Measurements from ENCODE around the gene RRP9.

Gene RRP9

DNA sequence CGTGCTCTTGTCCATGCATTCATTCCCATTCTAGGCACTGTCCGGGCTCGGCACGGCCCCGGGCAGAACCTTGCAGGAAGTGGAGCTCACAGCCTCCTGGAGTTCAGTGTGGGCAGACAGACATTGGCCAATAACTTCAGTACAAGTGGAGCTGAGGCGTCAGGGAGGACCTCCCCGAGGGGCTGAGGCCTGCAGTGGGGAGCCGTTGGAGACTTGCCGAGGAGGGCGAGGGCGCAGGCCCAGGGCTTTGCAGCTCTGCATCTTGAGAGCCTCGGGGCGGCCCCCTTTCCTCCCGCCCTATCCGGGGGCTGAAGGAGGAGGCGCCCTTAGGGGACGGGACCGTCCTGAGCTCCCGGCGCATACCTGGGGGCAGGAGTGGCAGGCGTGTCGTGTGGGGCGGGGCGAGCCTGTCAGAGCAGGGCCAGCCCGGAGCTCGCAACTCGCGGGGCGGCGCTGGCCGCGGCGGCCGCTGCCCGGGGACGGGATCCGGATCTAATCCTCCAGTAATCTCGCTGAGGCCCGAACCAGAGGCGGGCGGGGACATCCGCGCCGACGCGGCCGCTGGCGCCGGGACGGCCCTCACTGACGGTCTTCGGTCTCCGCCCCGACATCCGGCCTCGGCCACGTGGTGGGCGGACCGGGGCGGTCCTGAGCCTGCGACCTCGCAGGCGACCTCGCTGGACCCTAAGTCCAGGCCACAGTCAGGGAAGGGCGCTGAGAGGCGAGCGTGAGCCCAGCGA, 41.3 kb upstream of the RRP9 start, which contains the start of gene ACY1:
Gene ACY1 (plus strand): TSS at position 698 of the 740 bp plus-strand sequence. CDS start 530 bp downstream, outside the sequence.
- ATAC-seq, result peak; percentile 89
- TF ChIP-seq ZNF70 (CRISPR knock-in tag; IDR thresholded peaks at IDR 0.05) (no peak), ZFP3 (CRISPR knock-in tag; IDR thresholded peaks at IDR 0.05) (0 out of 2 replicates have a peak, but pooled peaks have one; percentile 29), TCF4 (CRISPR knock-in tag; IDR thresholded peaks at IDR 0.05; ENCODE audit: borderline replicate concordance) (no peak), ISL1 (CRISPR knock-in tag; IDR thresholded peaks at IDR 0.05) (no peak)

DNA sequence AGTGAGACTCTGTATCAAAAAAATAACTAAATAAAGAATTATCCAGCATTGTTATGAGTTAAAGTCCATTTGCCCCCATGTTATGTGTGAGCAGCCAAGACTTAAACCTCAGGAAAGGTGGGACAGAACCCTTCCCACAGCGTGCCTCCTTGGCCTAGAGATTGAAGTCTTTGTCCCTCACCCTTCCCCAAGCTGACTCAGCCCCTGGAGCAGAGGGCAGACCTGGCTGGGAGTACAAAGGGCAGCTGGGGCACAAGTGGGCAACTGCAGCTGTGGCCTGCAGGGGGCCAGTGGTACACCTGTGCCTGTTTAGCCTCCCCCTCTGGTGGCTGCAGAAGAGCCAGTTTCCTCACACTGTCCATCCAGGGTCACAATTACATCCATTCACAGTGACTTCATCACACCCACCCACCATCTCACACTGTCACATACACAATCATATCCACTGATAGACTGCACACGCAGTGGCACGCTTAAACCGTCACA, 40.7 kb upstream of the RRP9 start:
- ATAC-seq, result peak; percentile 55
- TF ChIP-seq ZC3H10 (CRISPR knock-in tag; IDR thresholded peaks at IDR 0.05) (no peak), GLIS3 (CRISPR knock-in tag; IDR thresholded peaks at IDR 0.05) (no peak), ISL1 (CRISPR knock-in tag; IDR thresholded peaks at IDR 0.05) (no peak), ARNTL (CRISPR knock-in tag; IDR thresholded peaks at IDR 0.05; ENCODE audit: borderline replicate concordance, low read depth) (no peak), BACH2 (CRISPR knock-in tag; IDR thresholded peaks at IDR 0.05; ENCODE audit: borderline replicate concordance) (no peak), TCF4 (CRISPR knock-in tag; IDR thresholded peaks at IDR 0.05; ENCODE audit: borderline replicate concordance) (peak; percentile 27; the same call in 1 of the 2 replicates), ZNF565 (CRISPR knock-in tag; conservative IDR thresholded peaks at IDR 0.05; ENCODE audit: low read depth) (no peak)
- TF ChIP-seq, protein P1, sequence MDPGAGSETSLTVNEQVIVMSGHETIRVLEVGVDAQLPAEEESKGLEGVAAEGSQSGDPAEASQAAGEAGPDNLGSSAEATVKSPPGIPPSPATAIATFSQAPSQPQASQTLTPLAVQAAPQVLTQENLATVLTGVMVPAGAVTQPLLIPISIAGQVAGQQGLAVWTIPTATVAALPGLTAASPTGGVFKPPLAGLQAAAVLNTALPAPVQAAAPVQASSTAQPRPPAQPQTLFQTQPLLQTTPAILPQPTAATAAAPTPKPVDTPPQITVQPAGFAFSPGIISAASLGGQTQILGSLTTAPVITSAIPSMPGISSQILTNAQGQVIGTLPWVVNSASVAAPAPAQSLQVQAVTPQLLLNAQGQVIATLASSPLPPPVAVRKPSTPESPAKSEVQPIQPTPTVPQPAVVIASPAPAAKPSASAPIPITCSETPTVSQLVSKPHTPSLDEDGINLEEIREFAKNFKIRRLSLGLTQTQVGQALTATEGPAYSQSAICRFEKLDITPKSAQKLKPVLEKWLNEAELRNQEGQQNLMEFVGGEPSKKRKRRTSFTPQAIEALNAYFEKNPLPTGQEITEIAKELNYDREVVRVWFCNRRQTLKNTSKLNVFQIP (CRISPR knock-in tag; IDR thresholded peaks at IDR 0.05; ENCODE audit: borderline replicate concordance, low read depth), result no peak
- TF ChIP-seq, protein P2, sequence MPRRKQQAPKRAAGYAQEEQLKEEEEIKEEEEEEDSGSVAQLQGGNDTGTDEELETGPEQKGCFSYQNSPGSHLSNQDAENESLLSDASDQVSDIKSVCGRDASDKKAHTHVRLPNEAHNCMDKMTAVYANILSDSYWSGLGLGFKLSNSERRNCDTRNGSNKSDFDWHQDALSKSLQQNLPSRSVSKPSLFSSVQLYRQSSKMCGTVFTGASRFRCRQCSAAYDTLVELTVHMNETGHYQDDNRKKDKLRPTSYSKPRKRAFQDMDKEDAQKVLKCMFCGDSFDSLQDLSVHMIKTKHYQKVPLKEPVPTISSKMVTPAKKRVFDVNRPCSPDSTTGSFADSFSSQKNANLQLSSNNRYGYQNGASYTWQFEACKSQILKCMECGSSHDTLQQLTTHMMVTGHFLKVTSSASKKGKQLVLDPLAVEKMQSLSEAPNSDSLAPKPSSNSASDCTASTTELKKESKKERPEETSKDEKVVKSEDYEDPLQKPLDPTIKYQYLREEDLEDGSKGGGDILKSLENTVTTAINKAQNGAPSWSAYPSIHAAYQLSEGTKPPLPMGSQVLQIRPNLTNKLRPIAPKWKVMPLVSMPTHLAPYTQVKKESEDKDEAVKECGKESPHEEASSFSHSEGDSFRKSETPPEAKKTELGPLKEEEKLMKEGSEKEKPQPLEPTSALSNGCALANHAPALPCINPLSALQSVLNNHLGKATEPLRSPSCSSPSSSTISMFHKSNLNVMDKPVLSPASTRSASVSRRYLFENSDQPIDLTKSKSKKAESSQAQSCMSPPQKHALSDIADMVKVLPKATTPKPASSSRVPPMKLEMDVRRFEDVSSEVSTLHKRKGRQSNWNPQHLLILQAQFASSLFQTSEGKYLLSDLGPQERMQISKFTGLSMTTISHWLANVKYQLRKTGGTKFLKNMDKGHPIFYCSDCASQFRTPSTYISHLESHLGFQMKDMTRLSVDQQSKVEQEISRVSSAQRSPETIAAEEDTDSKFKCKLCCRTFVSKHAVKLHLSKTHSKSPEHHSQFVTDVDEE (CRISPR knock-in tag; IDR thresholded peaks at IDR 0.05), result no peak

DNA sequence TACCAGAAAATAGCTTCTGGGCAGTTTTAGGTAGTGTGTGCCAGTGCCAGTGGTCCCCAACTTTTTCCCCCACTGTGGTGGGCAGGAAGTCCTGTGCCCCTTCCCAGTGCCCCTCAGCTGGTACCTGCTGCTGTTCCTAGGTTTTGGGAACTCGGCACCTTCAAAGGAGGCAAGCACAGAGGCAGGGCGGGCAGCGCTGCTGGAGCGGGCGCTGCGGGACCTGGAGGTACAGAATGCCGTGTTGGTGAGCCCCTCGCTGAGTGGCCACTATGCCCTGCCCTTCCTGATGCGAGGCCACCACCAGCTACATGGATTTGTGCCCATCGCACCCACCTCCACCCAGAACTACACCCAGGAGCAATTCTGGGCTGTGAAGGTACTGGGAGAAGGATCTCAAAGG, 38.5 kb upstream of the RRP9 start:
- no peak for ATAC-seq
- no peak for TF ChIP-seq ZNF8 (CRISPR knock-in tag; IDR thresholded peaks at IDR 0.05)

DNA sequence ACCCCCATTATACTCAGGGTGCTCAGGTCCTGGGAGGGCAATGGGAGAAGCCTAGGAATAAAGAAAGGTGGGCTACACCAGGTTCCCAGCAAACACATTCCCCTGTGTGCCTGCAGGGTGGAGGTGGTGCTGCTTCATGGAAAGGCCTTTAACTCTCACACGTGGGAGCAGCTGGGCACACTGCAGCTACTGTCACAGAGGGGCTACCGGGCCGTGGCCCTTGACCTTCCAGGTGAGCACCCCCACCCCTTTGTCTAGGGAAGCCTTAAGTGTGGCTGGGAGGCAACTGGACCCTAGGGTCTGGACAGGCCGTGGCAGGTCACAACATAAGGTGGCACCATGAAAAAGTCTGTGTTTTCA, 36.4 kb upstream of the RRP9 start:
- no peak for ATAC-seq
- TF ChIP-seq, protein P3, sequence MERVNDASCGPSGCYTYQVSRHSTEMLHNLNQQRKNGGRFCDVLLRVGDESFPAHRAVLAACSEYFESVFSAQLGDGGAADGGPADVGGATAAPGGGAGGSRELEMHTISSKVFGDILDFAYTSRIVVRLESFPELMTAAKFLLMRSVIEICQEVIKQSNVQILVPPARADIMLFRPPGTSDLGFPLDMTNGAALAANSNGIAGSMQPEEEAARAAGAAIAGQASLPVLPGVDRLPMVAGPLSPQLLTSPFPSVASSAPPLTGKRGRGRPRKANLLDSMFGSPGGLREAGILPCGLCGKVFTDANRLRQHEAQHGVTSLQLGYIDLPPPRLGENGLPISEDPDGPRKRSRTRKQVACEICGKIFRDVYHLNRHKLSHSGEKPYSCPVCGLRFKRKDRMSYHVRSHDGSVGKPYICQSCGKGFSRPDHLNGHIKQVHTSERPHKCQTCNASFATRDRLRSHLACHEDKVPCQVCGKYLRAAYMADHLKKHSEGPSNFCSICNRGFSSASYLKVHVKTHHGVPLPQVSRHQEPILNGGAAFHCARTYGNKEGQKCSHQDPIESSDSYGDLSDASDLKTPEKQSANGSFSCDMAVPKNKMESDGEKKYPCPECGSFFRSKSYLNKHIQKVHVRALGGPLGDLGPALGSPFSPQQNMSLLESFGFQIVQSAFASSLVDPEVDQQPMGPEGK (CRISPR knock-in tag; IDR thresholded peaks at IDR 0.05; ENCODE audit: borderline replicate concordance), result no peak
- TF ChIP-seq TOX (CRISPR knock-in tag; IDR thresholded peaks at IDR 0.05; ENCODE audit: borderline replicate concordance), result no peak
- no peak for TF ChIP-seq ZFP30 (CRISPR knock-in tag; IDR thresholded peaks at IDR 0.05)
- TF ChIP-seq, protein P4, sequence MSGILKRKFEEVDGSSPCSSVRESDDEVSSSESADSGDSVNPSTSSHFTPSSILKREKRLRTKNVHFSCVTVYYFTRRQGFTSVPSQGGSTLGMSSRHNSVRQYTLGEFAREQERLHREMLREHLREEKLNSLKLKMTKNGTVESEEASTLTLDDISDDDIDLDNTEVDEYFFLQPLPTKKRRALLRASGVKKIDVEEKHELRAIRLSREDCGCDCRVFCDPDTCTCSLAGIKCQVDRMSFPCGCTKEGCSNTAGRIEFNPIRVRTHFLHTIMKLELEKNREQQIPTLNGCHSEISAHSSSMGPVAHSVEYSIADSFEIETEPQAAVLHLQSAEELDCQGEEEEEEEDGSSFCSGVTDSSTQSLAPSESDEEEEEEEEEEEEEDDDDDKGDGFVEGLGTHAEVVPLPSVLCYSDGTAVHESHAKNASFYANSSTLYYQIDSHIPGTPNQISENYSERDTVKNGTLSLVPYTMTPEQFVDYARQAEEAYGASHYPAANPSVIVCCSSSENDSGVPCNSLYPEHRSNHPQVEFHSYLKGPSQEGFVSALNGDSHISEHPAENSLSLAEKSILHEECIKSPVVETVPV (CRISPR knock-in tag; IDR thresholded peaks at IDR 0.05), result no peak

DNA sequence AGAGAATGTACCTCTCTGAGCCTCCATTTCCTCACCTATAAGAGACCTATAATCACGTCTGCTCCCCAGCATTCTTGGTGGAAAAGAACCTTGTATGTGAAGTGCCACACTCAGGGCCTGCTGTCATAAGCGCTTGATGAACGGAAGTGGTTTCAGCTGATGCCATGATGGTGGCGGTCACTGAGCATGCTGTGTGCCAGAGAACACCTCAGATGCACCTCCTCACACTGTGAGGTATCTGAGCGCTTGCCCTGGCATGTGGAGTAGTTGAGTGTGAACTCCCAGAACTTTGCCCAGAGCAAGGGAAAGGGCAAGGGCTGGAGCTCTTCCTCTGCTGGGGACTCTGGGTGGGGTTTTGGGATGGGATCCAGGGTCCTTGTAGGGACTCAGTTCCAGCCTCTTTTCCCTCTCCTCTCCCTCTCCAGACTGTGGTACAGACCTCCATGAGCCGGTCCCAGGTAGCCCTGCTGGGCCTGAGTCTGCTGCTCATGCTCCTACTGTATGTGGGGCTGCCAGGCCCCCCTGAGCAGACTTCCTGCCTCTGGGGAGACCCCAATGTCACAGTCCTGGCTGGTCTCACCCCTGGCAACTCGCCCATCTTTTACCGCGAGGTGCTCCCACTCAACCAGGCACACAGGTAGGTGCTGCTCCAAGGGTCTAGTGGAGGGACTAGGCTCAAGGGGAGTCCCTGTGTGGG, 35.9 kb upstream of the RRP9 start:
- no peak for ATAC-seq
- no peak for TF ChIP-seq ISL1 (CRISPR knock-in tag; IDR thresholded peaks at IDR 0.05)
- TF ChIP-seq ZNF70 (CRISPR knock-in tag; IDR thresholded peaks at IDR 0.05), result no peak
- TF ChIP-seq, protein P1 (CRISPR knock-in tag; IDR thresholded peaks at IDR 0.05; ENCODE audit: borderline replicate concordance, low read depth), result no peak
- TF ChIP-seq ARNTL (CRISPR knock-in tag; IDR thresholded peaks at IDR 0.05; ENCODE audit: borderline replicate concordance, low read depth), result no peak
- TF ChIP-seq ZNF8 (CRISPR knock-in tag; IDR thresholded peaks at IDR 0.05), result no peak
- TF ChIP-seq ZFP30 (CRISPR knock-in tag; IDR thresholded peaks at IDR 0.05), result no peak
- TF ChIP-seq GLIS3 (CRISPR knock-in tag; IDR thresholded peaks at IDR 0.05), result no peak
- TF ChIP-seq PPARA (CRISPR knock-in tag; IDR thresholded peaks at IDR 0.05; ENCODE audit: borderline replicate concordance), result no peak
- TF ChIP-seq CSDC2 (CRISPR knock-in tag; IDR thresholded peaks at IDR 0.05), result no peak
- TF ChIP-seq BACH2 (CRISPR knock-in tag; IDR thresholded peaks at IDR 0.05; ENCODE audit: borderline replicate concordance), result no peak
- TF ChIP-seq, protein P5, sequence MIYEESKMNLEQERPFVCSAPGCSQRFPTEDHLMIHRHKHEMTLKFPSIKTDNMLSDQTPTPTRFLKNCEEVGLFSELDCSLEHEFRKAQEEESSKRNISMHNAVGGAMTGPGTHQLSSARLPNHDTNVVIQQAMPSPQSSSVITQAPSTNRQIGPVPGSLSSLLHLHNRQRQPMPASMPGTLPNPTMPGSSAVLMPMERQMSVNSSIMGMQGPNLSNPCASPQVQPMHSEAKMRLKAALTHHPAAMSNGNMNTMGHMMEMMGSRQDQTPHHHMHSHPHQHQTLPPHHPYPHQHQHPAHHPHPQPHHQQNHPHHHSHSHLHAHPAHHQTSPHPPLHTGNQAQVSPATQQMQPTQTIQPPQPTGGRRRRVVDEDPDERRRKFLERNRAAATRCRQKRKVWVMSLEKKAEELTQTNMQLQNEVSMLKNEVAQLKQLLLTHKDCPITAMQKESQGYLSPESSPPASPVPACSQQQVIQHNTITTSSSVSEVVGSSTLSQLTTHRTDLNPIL (CRISPR knock-in tag; IDR thresholded peaks at IDR 0.05; ENCODE audit: low read depth), result no peak
- TF ChIP-seq ESRRG (CRISPR knock-in tag; IDR thresholded peaks at IDR 0.05), result no peak
- TF ChIP-seq ZNF565 (CRISPR knock-in tag; conservative IDR thresholded peaks at IDR 0.05; ENCODE audit: low read depth), result no peak
